Fibroblast of lung (primary cell): ENCODE data around the gene SHISAL2B. TPM values are rescaled to one million over a fixed set of nuclear protein-coding genes. Genes with fewer than 3 reads are reported as not detected.
A peak's percentile ranks its signal among the peaks of the same experiment; 100 is the strongest.

Experiments
- DNase-seq, 2 donors: peaks; one replicate each; pipeline versions ENCODE4 v3.0.0 to v3.0.0-alpha.2; 2010; ENCODE audit warnings: low read depth in 2 of 2
- H2AFZ ChIP-seq: 2 replicates; pipeline ENCODE4 v1.5.1; 2012; ENCODE audit warnings: low read length, control low read depth, inconsistent platforms
- H3K27ac ChIP-seq: 2 replicates; pipeline ENCODE4 v1.5.1; 2011; ENCODE audit warnings: low read length, control low read depth; ENCODE audit not compliant: insufficient read depth
- H3K27me3 ChIP-seq: 2 replicates; pipeline ENCODE4 v1.5.1; 2011; ENCODE audit warnings: mild to moderate bottlenecking, low read length; ENCODE audit not compliant: control insufficient read depth, insufficient read depth
- H3K36me3 ChIP-seq: 2 replicates; pipeline ENCODE4 v1.5.1; 2011; ENCODE audit warnings: low read length; ENCODE audit not compliant: control insufficient read depth, insufficient read depth
- H3K4me1 ChIP-seq: 2 replicates; pipeline ENCODE4 v1.5.1; 2011; ENCODE audit warnings: low read length; ENCODE audit not compliant: control insufficient read depth, insufficient read depth; ENCODE audit errors: extremely low read depth
- H3K4me2 ChIP-seq: 2 replicates; pipeline ENCODE4 v1.5.1; 2011; ENCODE audit warnings: low read length, control low read depth; ENCODE audit not compliant: insufficient read depth; ENCODE audit errors: extremely low read depth
- H3K4me3 ChIP-seq, 4 experiments: fragments of 200-600 bp in 1 of 4; sonication (generic) in 1 of 4; replicated peaks in 1 of 4; 2 replicates each; pipeline ENCODE4 v1.5.1; 2011 to 2016; ENCODE audit warnings: low read length in 4 of 4, low read depth in 3 of 4, mild to moderate bottlenecking in 3 of 4, control low read depth in 2 of 4, inconsistent platforms in 1 of 4, mixed read lengths in 1 of 4; ENCODE audit not compliant: insufficient read depth in 1 of 4; ENCODE audit errors: control extremely low read depth in 1 of 4
- H3K79me2 ChIP-seq: 2 replicates; pipeline ENCODE4 v1.5.1; 2012; ENCODE audit warnings: mild to moderate bottlenecking, low read length, inconsistent platforms; ENCODE audit not compliant: control insufficient read depth, insufficient read depth
- H3K9ac ChIP-seq: 2 replicates; pipeline ENCODE4 v1.5.1; 2011; ENCODE audit warnings: mild to moderate bottlenecking, low read length, control low read depth; ENCODE audit not compliant: insufficient read depth
- H3K9me3 ChIP-seq: 2 replicates; pipeline ENCODE4 v1.5.1; 2012; ENCODE audit warnings: low read depth, low read length; ENCODE audit not compliant: control insufficient read depth, insufficient read depth
- H4K20me1 ChIP-seq: 2 replicates; pipeline ENCODE4 v1.5.1; 2011; ENCODE audit warnings: low read length; ENCODE audit not compliant: control insufficient read depth, insufficient read depth; ENCODE audit errors: extremely low read depth
- CTCF ChIP-seq, 2 donors: IDR thresholded peaks in 1 of 2; conservative IDR thresholded peaks in 1 of 2; 1 replicate in 1 of 2; 2 replicates in 1 of 2; pipeline ENCODE4 v1.5.1; 2011 to 2012; ENCODE audit warnings: low read length in 2 of 2, control low read depth in 1 of 2, inconsistent platforms in 1 of 2, low read depth in 1 of 2, mild to moderate bottlenecking in 1 of 2
- EZH2 ChIP-seq: IDR thresholded peaks from 2 replicates; pipeline ENCODE4 v1.5.1; 2012; ENCODE audit warnings: low read length, control low read depth, mild to moderate bottlenecking; ENCODE audit errors: missing control alignments
- polyA plus RNA-seq, 2 donors: library from polyadenylated mRNA; depleted of rRNA in 1 of 2; stranded (reverse) in 1 of 2; unstranded in 1 of 2; fragments of >200 nt; gene quantifications; 2 replicates each; pipeline ENCODE4 v1.2.1, GENCODE V29; 2011 to 2012; ENCODE audit warnings: missing spikeins in 1 of 2
- total RNA-seq: library from RNA; depleted of rRNA; stranded (reverse); fragments of >200 nt; gene quantifications from 2 replicates; pipeline ENCODE4 v1.2.1, GENCODE V29; 2014

Gene SHISAL2B
- total and polyA plus RNA-seq, 2 donors (not counting 1 experiment from before 2014, with no cell fraction given) = not detected

GRCh38 chr5:64680289-64680688, 10.0 kb upstream of the SHISAL2B start:
- no peak overlapping the region for H3K4me2 ChIP-seq

GRCh38 chr5:64682608-64683007, 7.7 kb upstream of the SHISAL2B start:
- Histone ChIP-seq H3K27me3 (peaks cover 4% of the 10 kb centered on the region), H3K4me1 (no peaks in the 10 kb centered on the region), H3K4me3 (no peak overlapping the region), H2AFZ (no peak overlapping the region), H4K20me1 (no peaks in the 10 kb centered on the region), H3K36me3 (no peaks in the 10 kb centered on the region), H3K9ac (no peak overlapping the region), H3K9me3 (no peaks in the 10 kb centered on the region), H3K27ac (no peak overlapping the region), H3K4me2 (no peak overlapping the region), H3K79me2 (no peaks in the 10 kb centered on the region)
- no peak for TF ChIP-seq CTCF (conservative IDR thresholded peaks at IDR 0.05 in 1 of 2, IDR thresholded peaks at IDR 0.05 in 1 of 2; ENCODE audit: low read depth in 1 of 2, low read length in 2 of 2)
- TF ChIP-seq EZH2 = no peak
- DNase-seq = no peak

More at GRCh38 chr5:64680289-64680688, 10.0 kb upstream of the SHISAL2B start:
- H3K36me3 ChIP-seq = no peaks in the 10 kb centered on the region
- H3K27ac ChIP-seq = no peak overlapping the region
- no peak overlapping the region for H3K9ac ChIP-seq
- no peaks in the 10 kb centered on the region for H3K79me2 ChIP-seq
- TF ChIP-seq CTCF (conservative IDR thresholded peaks at IDR 0.05 in 1 of 2, IDR thresholded peaks at IDR 0.05 in 1 of 2; ENCODE audit: low read depth in 1 of 2, low read length in 2 of 2) = peak in 1 of 2 donors; percentile 22
- TF ChIP-seq EZH2 = no peak
- no peaks in the 10 kb centered on the region for H3K9me3 ChIP-seq
- peaks cover 2% of the 10 kb centered on the region for H3K27me3 ChIP-seq
- no peaks in the 10 kb centered on the region for H4K20me1 ChIP-seq
- H3K4me3 ChIP-seq = no peak overlapping the region
- H3K4me1 ChIP-seq = no peaks in the 10 kb centered on the region
- no peak for DNase-seq
- no peak overlapping the region for H2AFZ ChIP-seq

- DNase-seq = no peak
- Histone ChIP-seq H3K4me1 (no peaks in the 10 kb centered on the region), H3K36me3 (no peaks in the 10 kb centered on the region), H3K27ac (no peak overlapping the region), H3K4me2 (no peak overlapping the region), H3K9ac (no peak overlapping the region), H3K27me3 (peaks cover 19% of the 10 kb centered on the region), H3K4me3 (no peak overlapping the region), H3K9me3 (no peaks in the 10 kb centered on the region), H4K20me1 (no peaks in the 10 kb centered on the region), H3K79me2 (no peaks in the 10 kb centered on the region), H2AFZ (no peak overlapping the region)
- TF ChIP-seq CTCF (conservative IDR thresholded peaks at IDR 0.05 in 1 of 2, IDR thresholded peaks at IDR 0.05 in 1 of 2; ENCODE audit: low read depth in 1 of 2, low read length in 2 of 2) = no peak
- TF ChIP-seq EZH2 = no peak
These were observed 4.4 kb upstream of the SHISAL2B start for GRCh38 chr5:64685866-64686265.
